Karpas-422 (cell line): ENCODE data around the gene MCM3AP. TPM values are rescaled to one million over a fixed set of nuclear protein-coding genes. Genes with fewer than 3 reads are reported as not detected.

Experiments
- DNase-seq: peaks from one replicate; pipeline ENCODE4 v3.0.0-alpha.2; 2015
- H2AFZ ChIP-seq: fragments of 200-600 bp; sonication (generic); 2 replicates; pipeline ENCODE4 v1.6.1; 2014; ENCODE audit warnings: antibody characterized with exemption, low read length, mixed read lengths
- H3K27ac ChIP-seq: fragments of 200-600 bp; sonication (generic); 2 replicates; pipeline ENCODE4 v1.5.1; 2014; ENCODE audit warnings: mild to moderate bottlenecking, low read length, moderate library complexity
- H3K27me3 ChIP-seq: fragments of 200-600 bp; sonication (generic); 2 replicates; pipeline ENCODE4 v1.6.1; 2014; ENCODE audit warnings: low read length, mixed read lengths
- H3K36me3 ChIP-seq: fragments of 200-600 bp; sonication (generic); 2 replicates; pipeline ENCODE4 v1.6.1; 2014; ENCODE audit warnings: low read length, mixed read lengths; ENCODE audit not compliant: insufficient read depth
- H3K4me1 ChIP-seq: fragments of 200-600 bp; sonication (generic); 2 replicates; pipeline ENCODE4 v1.6.1; 2014; ENCODE audit warnings: mild to moderate bottlenecking, low read length, mixed read lengths
- H3K4me2 ChIP-seq: fragments of 200-600 bp; sonication (generic); 2 replicates; pipeline ENCODE4 v1.6.1; 2014; ENCODE audit warnings: low read length, low read depth, mild to moderate bottlenecking; ENCODE audit not compliant: poor library complexity, severe bottlenecking
- H3K4me3 ChIP-seq: fragments of 200-600 bp; sonication (generic); 2 replicates; pipeline ENCODE4 v1.5.1; 2014; ENCODE audit warnings: mild to moderate bottlenecking, antibody characterized with exemption, low read length, mixed read lengths
- H3K79me2 ChIP-seq: fragments of 200-600 bp; sonication (generic); 2 replicates; pipeline ENCODE4 v1.6.1; 2014; ENCODE audit warnings: mild to moderate bottlenecking, low read length, mixed read lengths
- H3K9ac ChIP-seq: fragments of 200-600 bp; sonication (generic); 2 replicates; pipeline ENCODE4 v1.6.0; 2014; ENCODE audit warnings: low read length
- H3K9me2 ChIP-seq: fragments of 200-600 bp; sonication (generic), shearing (Covaris generic); replicated peaks from 2 replicates; pipeline ENCODE4 v1.6.0; 2014; ENCODE audit warnings: mild to moderate bottlenecking, low read length, moderate library complexity; ENCODE audit not compliant: insufficient read depth
- H3K9me3 ChIP-seq: fragments of 300-700, 200-600 bp; sonication (generic); 2 replicates; pipeline ENCODE4 v1.6.1; 2014; ENCODE audit warnings: low read length, mixed read lengths
- H4K20me1 ChIP-seq: fragments of 200-600 bp; sonication (generic); 2 replicates; pipeline ENCODE4 v1.6.1; 2014; ENCODE audit warnings: mild to moderate bottlenecking, antibody characterized with exemption, low read length, low read depth; ENCODE audit not compliant: insufficient read depth
- total RNA-seq: library from RNA; depleted of rRNA; stranded (reverse); fragments of >200 nt; shearing (Covaris generic); gene quantifications from 2 replicates; pipeline ENCODE4 v1.2.3, GENCODE V29; 2014; ENCODE audit warnings: low replicate concordance

The MCM3AP gene
- total RNA-seq, 1 experiment from 2014 or later: 60.5 TPM

GRCh38 chr21:46324390-46325072 lies 39.1 kb upstream of the MCM3AP start:
- Histone ChIP-seq H2AFZ (peak overlapping the region; percentile 24), H4K20me1 (no peaks in the 10 kb centered on the region), H3K9me2 (no peaks in the 10 kb centered on the region), H3K79me2 (peaks cover 78% of the 10 kb centered on the region), H3K4me2 (peak overlapping the region; percentile 87), H3K36me3 (peaks cover 15% of the 10 kb centered on the region; the same call in 1 of the 2 replicates), H3K27me3 (no peaks in the 10 kb centered on the region), H3K9me3 (no peaks in the 10 kb centered on the region), H3K4me3 (peak overlapping the region; percentile 98), H3K27ac (peak overlapping the region; percentile 91), H3K9ac (peak overlapping the region; percentile 99), H3K4me1 (peaks cover 36% of the 10 kb centered on the region)
- DNase-seq: peak; percentile 95

GRCh38 chr21:46323710-46324389 lies 38.4 kb upstream of the MCM3AP start, which contains the start of the genes C21orf58 and PCNT:
Gene C21orf58, minus strand, starts transcription at chr21:46323870. Its CDS starts 1,132 bp downstream, at chr21:46322738.
Gene PCNT, plus strand, starts transcription at chr21:46324156. Its CDS starts 73 bp downstream, at chr21:46324229.
- peak within 1 kb of the TSS; percentile 98 for H3K4me3 ChIP-seq
- H3K27me3 ChIP-seq: no peaks in the 10 kb centered on the region
- H3K9ac ChIP-seq: peak within 1 kb of the TSS; percentile 99
- no peaks in the 10 kb centered on the region for H4K20me1 ChIP-seq
- H3K79me2 ChIP-seq: peaks cover 71% of the 10 kb centered on the region
- peaks cover 36% of the 10 kb centered on the region for H3K4me1 ChIP-seq
- peak within 1 kb of the TSS; percentile 96 for H3K4me2 ChIP-seq
- peak; percentile 99 for DNase-seq
- no peaks in the 10 kb centered on the region for H3K9me3 ChIP-seq
- peaks cover 8% of the 10 kb centered on the region; the same call in 1 of the 2 replicates for H3K36me3 ChIP-seq
- H3K9me2 ChIP-seq: no peaks in the 10 kb centered on the region
- H2AFZ ChIP-seq: peak within 1 kb of the TSS; percentile 24
- H3K27ac ChIP-seq: peak within 1 kb of the TSS; percentile 91

GRCh38 chr21:46323227-46323709 lies 37.9 kb upstream of the MCM3AP start:
- Histone ChIP-seq H3K4me3 (peak overlapping the region; percentile 91), H3K79me2 (peaks cover 65% of the 10 kb centered on the region), H3K27me3 (no peaks in the 10 kb centered on the region), H4K20me1 (no peaks in the 10 kb centered on the region; the same call in 1 of the 2 replicates), H3K4me2 (peak overlapping the region; percentile 96), H2AFZ (no peak overlapping the region), H3K27ac (peak overlapping the region; percentile 88), H3K9me3 (no peaks in the 10 kb centered on the region), H3K9me2 (no peaks in the 10 kb centered on the region), H3K4me1 (peaks cover 36% of the 10 kb centered on the region), H3K9ac (peak overlapping the region; percentile 98), H3K36me3 (peaks cover 8% of the 10 kb centered on the region; the same call in 1 of the 2 replicates)
- peak; percentile 72 for DNase-seq

- Histone ChIP-seq H3K27me3 (no peaks in the 10 kb centered on the region), H3K27ac (peak overlapping the region; percentile 88), H2AFZ (no peak overlapping the region), H3K4me2 (peak overlapping the region; percentile 96), H3K9ac (peak overlapping the region; percentile 98), H3K36me3 (peaks cover 3% of the 10 kb centered on the region; the same call in 1 of the 2 replicates), H4K20me1 (no peaks in the 10 kb centered on the region; the same call in 1 of the 2 replicates), H3K4me3 (peak overlapping the region; percentile 91), H3K9me3 (no peaks in the 10 kb centered on the region), H3K79me2 (peaks cover 59% of the 10 kb centered on the region), H3K9me2 (no peaks in the 10 kb centered on the region), H3K4me1 (peaks cover 36% of the 10 kb centered on the region)
- DNase-seq: peak; percentile 58
Measured at GRCh38 chr21:46322351-46323226, 37.2 kb upstream of the MCM3AP start.

GRCh38 chr21:46320331-46320801 lies 35.0 kb upstream of the MCM3AP start:
- H3K36me3 ChIP-seq: no peaks in the 10 kb centered on the region
- H3K9me3 ChIP-seq: no peaks in the 10 kb centered on the region
- DNase-seq: no peak
- H3K27ac ChIP-seq: no peak overlapping the region
- peak overlapping the region; percentile 9 for H3K4me2 ChIP-seq
- peaks cover 38% of the 10 kb centered on the region for H3K79me2 ChIP-seq
- H3K4me3 ChIP-seq: no peak overlapping the region
- H3K9ac ChIP-seq: no peak overlapping the region
- H3K27me3 ChIP-seq: no peaks in the 10 kb centered on the region
- H2AFZ ChIP-seq: no peak overlapping the region
- H3K9me2 ChIP-seq: no peaks in the 10 kb centered on the region
- H3K4me1 ChIP-seq: peaks cover 24% of the 10 kb centered on the region
- no peaks in the 10 kb centered on the region; the same call in 1 of the 2 replicates for H4K20me1 ChIP-seq

- no peak overlapping the region for H3K27ac ChIP-seq
- H3K4me1 ChIP-seq: peaks cover 23% of the 10 kb centered on the region
- no peak overlapping the region for H3K4me3 ChIP-seq
- H3K79me2 ChIP-seq: peaks cover 30% of the 10 kb centered on the region
- H3K27me3 ChIP-seq: no peaks in the 10 kb centered on the region
- no peak overlapping the region for H2AFZ ChIP-seq
- DNase-seq: no peak
- no peaks in the 10 kb centered on the region; the same call in 1 of the 2 replicates for H4K20me1 ChIP-seq
- H3K4me2 ChIP-seq: no peak overlapping the region
- H3K9me2 ChIP-seq: no peaks in the 10 kb centered on the region
- no peaks in the 10 kb centered on the region for H3K9me3 ChIP-seq
- no peak overlapping the region for H3K9ac ChIP-seq
- H3K36me3 ChIP-seq: no peaks in the 10 kb centered on the region
Measured at GRCh38 chr21:46319186-46319585, 33.8 kb upstream of the MCM3AP start.

- Histone ChIP-seq H3K4me1 (peaks cover 23% of the 10 kb centered on the region), H3K9me2 (no peaks in the 10 kb centered on the region), H3K27ac (no peak overlapping the region), H3K27me3 (no peaks in the 10 kb centered on the region), H3K9ac (no peak overlapping the region), H4K20me1 (no peaks in the 10 kb centered on the region; the same call in 1 of the 2 replicates), H3K79me2 (peaks cover 28% of the 10 kb centered on the region), H2AFZ (no peak overlapping the region), H3K36me3 (no peaks in the 10 kb centered on the region; the same call in 1 of the 2 replicates), H3K4me2 (no peak overlapping the region), H3K9me3 (no peaks in the 10 kb centered on the region), H3K4me3 (no peak overlapping the region)
- DNase-seq: no peak
Measured at GRCh38 chr21:46318464-46318845, 33.0 kb upstream of the MCM3AP start.
